CD4-positive, alpha-beta memory T cell (primary cell): Measurements from ENCODE around the gene PRUNE2. TPM values are rescaled to one million over a fixed set of nuclear protein-coding genes. Genes with fewer than 3 reads are reported as not detected.

Source experiments
- CTCF ChIA-PET: fragments of 350-600 bp; sonication (Branson Sonifier 250); formaldehyde crosslinking; loops from one replicate; lab custom pipeline; 2021; ENCODE audit warnings: inconsistent platforms; ENCODE audit not compliant: partially characterized antibody; lab: Charles Lee
- POLR2A ChIA-PET: fragments of 350-600 bp; sonication (Branson Sonifier 250); formaldehyde crosslinking; loops from one replicate; lab custom pipeline; 2021; ENCODE audit not compliant: partially characterized antibody; lab: Charles Lee
- DNase-seq, 5 donors: peaks; one replicate each; pipeline versions ENCODE4 v3.0.0 to v3.0.0-alpha.2; 2020 to 2022; ENCODE audit warnings: mixed read lengths in 1 of 5
- H3K27ac ChIP-seq: one replicate; pipeline ENCODE4 v1.7.0; 2013; ENCODE audit warnings: low read depth, low read length
- H3K27me3 ChIP-seq: 2 replicates; pipeline ENCODE4 v1.7.0; 2013; ENCODE audit warnings: mild to moderate bottlenecking, low read length, moderate library complexity; ENCODE audit not compliant: insufficient read depth
- H3K36me3 ChIP-seq: 2 replicates; pipeline ENCODE4 v1.7.0; 2013; ENCODE audit warnings: mild to moderate bottlenecking, low read length, moderate library complexity; ENCODE audit not compliant: insufficient read depth
- H3K4me1 ChIP-seq: 2 replicates; pipeline ENCODE4 v1.7.0; 2013; ENCODE audit warnings: mild to moderate bottlenecking, low read length, moderate library complexity; ENCODE audit not compliant: insufficient read depth
- H3K4me3 ChIP-seq, 2 donors: one replicate each; pipeline ENCODE4 v1.7.0; 2013; ENCODE audit warnings: low read length in 2 of 2, mild to moderate bottlenecking in 1 of 2
- H3K9me3 ChIP-seq, 2 donors: one replicate each; pipeline ENCODE4 v1.7.0; 2013; ENCODE audit warnings: low read length in 2 of 2, control low read depth in 1 of 2; ENCODE audit not compliant: control insufficient read depth in 1 of 2
- H3K27ac Mint-ChIP-seq, 7 donors: one replicate each; pipeline ENCODE4 v1.8.0; 2020 to 2021; ENCODE audit warnings: mixed read lengths in 7 of 7, mild to moderate bottlenecking in 6 of 7, inconsistent platforms in 3 of 7, moderate library complexity in 3 of 7
- H3K27me3 Mint-ChIP-seq, 2 donors: one replicate each; pipeline ENCODE4 v1.8.0; 2020 to 2021; ENCODE audit warnings: mixed read lengths in 2 of 2
- H3K36me3 Mint-ChIP-seq, 2 donors: one replicate each; pipeline ENCODE4 v1.8.0; 2020 to 2021; ENCODE audit warnings: mixed read lengths in 2 of 2, inconsistent platforms in 1 of 2, mild to moderate bottlenecking in 1 of 2
- H3K4me1 Mint-ChIP-seq, 4 donors: one replicate each; pipeline ENCODE4 v1.8.0; 2020 to 2021; ENCODE audit warnings: mixed read lengths in 4 of 4, mild to moderate bottlenecking in 1 of 4
- H3K4me3 Mint-ChIP-seq, 8 donors: one replicate each; pipeline ENCODE4 v1.8.0; 2020 to 2021; ENCODE audit warnings: mixed read lengths in 8 of 8, mild to moderate bottlenecking in 7 of 8, moderate library complexity in 6 of 8, inconsistent platforms in 3 of 8
- H3K9me3 Mint-ChIP-seq, 8 donors: one replicate each; pipeline ENCODE4 v1.8.0; 2020 to 2021; ENCODE audit warnings: mixed read lengths in 8 of 8, mild to moderate bottlenecking in 5 of 8, inconsistent platforms in 3 of 8, moderate library complexity in 1 of 8
- intact Hi-C: fragments of 100-400 bp; cut with micrococcal nuclease; formaldehyde crosslinking; loops from one replicate; pipeline ENCODE4 v1.15.1; 2023
- polyA plus RNA-seq, 2 donors: library from polyadenylated mRNA; unstranded; fragments of 300-500 nt; fragmentation: Illumina TruSeq; gene quantifications; one replicate each; pipeline ENCODE4 v1.2.3, GENCODE V29; 2021
- total RNA-seq, 2 experiments: library from RNA; stranded (reverse); gene quantifications; one replicate each; pipeline ENCODE4 v1.2.3, GENCODE V29; 2021

The PRUNE2 gene
- total and polyA plus RNA-seq, 4 experiments from 2014 or later, result 0.22 to 0.42 TPM; not detected in 2

DNA sequence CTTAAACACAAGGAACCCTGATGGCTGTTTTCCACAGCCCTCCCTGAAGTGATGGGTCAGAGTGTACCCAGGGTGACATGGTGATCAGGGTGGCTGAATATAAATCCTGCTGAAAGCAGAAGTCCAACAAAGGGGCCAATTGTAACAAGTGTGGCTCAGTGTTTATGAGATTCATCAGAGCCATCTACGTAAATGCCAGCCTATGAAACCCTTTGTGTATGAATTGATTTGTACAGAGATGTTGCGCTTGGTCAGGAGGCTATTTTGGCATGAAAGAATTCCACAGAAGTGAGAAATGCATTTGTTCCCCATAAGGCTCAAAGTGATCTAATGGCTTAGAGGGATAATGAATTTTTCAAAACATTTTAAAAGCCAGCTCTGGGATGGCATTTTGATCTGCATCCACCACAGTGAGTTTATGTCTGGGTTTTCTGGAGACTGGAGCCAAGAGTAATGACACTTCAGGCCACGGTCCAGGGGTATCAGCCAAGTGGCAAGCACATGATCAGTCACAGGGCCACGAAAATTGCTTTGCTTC lies 12.4 kb downstream of the PRUNE2 start:
- Mint-ChIP-seq H3K4me3 (no peak overlapping the region), H3K4me1 (no peaks in the 10 kb centered on the region), H3K36me3 (no peaks in the 10 kb centered on the region), H3K27me3 (peaks cover 4 to 7% of the 10 kb centered on the region in 2 donors), H3K27ac (no peak overlapping the region), H3K9me3 (no peaks in the 10 kb centered on the region)
- H3K4me1 ChIP-seq, result no peaks in the 10 kb centered on the region
- no peaks in the 10 kb centered on the region for H3K9me3 ChIP-seq
- no peaks in the 10 kb centered on the region for H3K27me3 ChIP-seq
- POLR2A ChIA-PET, result no interaction called here
- intact Hi-C loops, result no loop called here
- CTCF ChIA-PET, result no interaction called here
- H3K36me3 ChIP-seq, result no peaks in the 10 kb centered on the region
- no peak overlapping the region for H3K27ac ChIP-seq
- H3K4me3 ChIP-seq, result no peak overlapping the region
- no peak for DNase-seq

DNA sequence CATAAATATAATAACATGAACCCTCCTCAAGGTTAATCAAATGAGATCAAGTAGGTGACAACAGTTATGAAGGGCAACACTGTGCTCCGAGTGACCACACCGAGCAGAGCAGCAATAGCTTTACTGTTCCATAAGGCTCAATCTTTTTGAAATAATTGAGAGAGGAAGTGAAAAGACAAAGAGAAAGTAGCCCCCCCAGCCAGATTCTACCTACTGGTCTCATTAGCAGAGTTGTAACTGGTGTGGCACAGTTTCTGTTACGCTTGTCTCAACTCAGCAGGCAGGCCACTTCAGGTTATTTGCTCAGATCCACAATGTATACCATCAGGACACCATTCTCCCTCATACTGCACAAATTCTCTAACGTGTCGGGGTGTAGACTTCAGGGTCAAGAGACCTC lies 14.0 kb downstream of the PRUNE2 start:
- intact Hi-C loops, result no loop called here
- no peaks in the 10 kb centered on the region for H3K4me1 Mint-ChIP-seq
- no peaks in the 10 kb centered on the region for H3K27me3 ChIP-seq
- no peaks in the 10 kb centered on the region for H3K9me3 ChIP-seq
- H3K27ac Mint-ChIP-seq, result no peak overlapping the region
- H3K36me3 ChIP-seq, result no peaks in the 10 kb centered on the region
- H3K4me1 ChIP-seq, result no peaks in the 10 kb centered on the region
- no peak overlapping the region for H3K4me3 ChIP-seq
- POLR2A ChIA-PET, result no interaction called here
- CTCF ChIA-PET, result no interaction called here
- H3K9me3 Mint-ChIP-seq, result no peaks in the 10 kb centered on the region
- peaks cover 6 to 8% of the 10 kb centered on the region in 2 donors for H3K27me3 Mint-ChIP-seq
- H3K27ac ChIP-seq, result no peak overlapping the region
- H3K36me3 Mint-ChIP-seq, result no peaks in the 10 kb centered on the region
- H3K4me3 Mint-ChIP-seq, result no peak overlapping the region
- DNase-seq, result no peak

DNA sequence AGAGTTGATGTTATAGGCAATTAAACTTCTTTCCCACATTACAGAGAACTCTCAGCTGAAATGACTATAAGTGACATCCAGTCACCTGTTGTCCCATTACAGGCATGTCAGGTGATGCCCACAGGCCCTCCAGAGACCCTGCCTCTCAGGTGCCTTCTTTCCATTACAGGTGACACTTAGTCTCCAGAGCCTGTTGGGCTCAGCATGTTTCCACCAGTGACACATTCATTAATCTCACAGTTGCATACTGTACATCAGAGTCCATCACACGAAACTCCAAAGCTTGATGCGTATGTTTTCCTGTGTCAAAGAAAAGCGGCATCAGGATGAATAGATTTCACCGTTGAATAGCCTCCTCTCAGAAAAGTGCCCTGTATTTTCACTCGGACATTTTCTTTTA lies 14.6 kb downstream of the PRUNE2 start:
- CTCF ChIA-PET, result no interaction called here
- intact Hi-C loops, result no loop called here

DNA sequence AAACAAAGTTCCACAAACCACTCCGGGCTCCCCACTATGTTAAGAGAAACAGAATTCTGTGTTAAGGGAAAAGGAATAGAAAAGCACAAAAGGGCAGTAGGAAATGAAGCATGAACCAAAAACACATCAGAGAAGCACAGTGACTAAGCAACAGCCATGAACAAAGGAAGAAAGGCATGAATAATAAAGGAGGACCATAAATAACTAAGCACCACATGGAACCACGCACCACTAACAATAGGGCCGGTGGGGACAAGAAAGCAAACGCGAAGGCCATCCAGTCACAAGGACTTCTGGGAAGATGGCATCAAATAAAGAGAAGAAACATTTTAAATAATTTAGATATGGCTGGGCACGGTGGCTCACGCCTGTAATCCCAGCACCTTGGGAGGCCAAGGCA lies 18.0 kb downstream of the PRUNE2 start:
- H3K27ac ChIP-seq, result no peak overlapping the region
- no peaks in the 10 kb centered on the region for H3K36me3 ChIP-seq
- Mint-ChIP-seq H3K36me3 (no peaks in the 10 kb centered on the region), H3K4me3 (no peak overlapping the region), H3K4me1 (no peaks in the 10 kb centered on the region), H3K27ac (no peak overlapping the region), H3K27me3 (peaks cover 3 to 6% of the 10 kb centered on the region in 2 donors), H3K9me3 (peaks cover 0 to 2% (median 0%) of the 10 kb centered on the region in 8 donors)
- CTCF ChIA-PET, result no interaction called here
- DNase-seq, result no peak
- intact Hi-C loops, result no loop called here
- H3K27me3 ChIP-seq, result no peaks in the 10 kb centered on the region
- H3K4me3 ChIP-seq, result no peak overlapping the region
- H3K9me3 ChIP-seq, result no peaks in the 10 kb centered on the region
- H3K4me1 ChIP-seq, result no peaks in the 10 kb centered on the region
- POLR2A ChIA-PET, result no interaction called here

More for the DNA sequence above, 14.6 kb downstream of the PRUNE2 start:
- Mint-ChIP-seq H3K27me3 (peaks cover 6 to 8% of the 10 kb centered on the region in 2 donors), H3K4me3 (no peak overlapping the region), H3K4me1 (no peaks in the 10 kb centered on the region), H3K9me3 (peaks cover 0 to 2% (median 0%) of the 10 kb centered on the region in 8 donors), H3K36me3 (no peaks in the 10 kb centered on the region), H3K27ac (no peak overlapping the region)
- Histone ChIP-seq H3K36me3 (no peaks in the 10 kb centered on the region), H3K4me3 (no peak overlapping the region), H3K4me1 (no peaks in the 10 kb centered on the region), H3K9me3 (no peaks in the 10 kb centered on the region), H3K27me3 (no peaks in the 10 kb centered on the region), H3K27ac (no peak overlapping the region)
- POLR2A ChIA-PET, result no interaction called here
- DNase-seq, result no peak

DNA sequence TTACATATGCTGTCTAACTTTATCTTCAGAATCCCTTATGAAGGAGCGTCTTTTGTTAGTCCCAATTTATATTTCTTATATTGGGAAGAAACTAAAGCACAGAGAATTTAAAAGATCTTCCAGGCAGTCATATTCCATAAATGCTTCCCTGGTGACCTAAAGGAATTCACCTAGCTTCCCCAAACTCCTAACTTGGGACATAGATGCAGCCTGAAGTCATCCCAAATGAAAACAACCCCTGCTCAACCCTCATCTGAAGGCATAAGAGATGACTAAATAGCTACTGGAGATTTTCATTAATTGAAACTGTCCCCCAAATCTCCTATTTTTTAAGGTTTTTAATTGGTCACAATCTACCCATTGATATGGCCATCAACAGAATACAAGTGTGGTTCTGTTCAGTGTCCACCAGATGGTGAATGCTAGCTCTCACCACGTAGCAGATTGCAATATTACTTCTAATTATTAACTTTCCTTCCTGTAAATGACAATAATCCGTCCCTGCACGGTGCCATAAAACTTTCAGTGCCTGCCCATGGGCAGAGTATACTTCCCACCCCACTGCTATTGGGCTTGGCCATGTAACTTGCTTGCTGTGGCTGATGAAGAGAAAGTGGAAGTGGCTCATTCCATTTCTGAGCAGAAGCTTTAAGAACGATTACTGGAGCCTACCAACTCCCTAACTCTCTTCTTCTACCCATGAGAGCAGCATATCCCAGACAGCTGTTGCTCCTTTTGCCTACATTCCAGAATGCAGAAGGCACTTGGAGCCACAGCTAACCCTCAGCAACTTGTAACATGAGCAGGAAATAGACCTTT lies 18.7 kb downstream of the PRUNE2 start:
- Mint-ChIP-seq H3K4me1 (no peaks in the 10 kb centered on the region), H3K27me3 (peaks cover 3 to 6% of the 10 kb centered on the region in 2 donors), H3K9me3 (peaks cover 0 to 2% (median 0%) of the 10 kb centered on the region in 8 donors), H3K27ac (no peak overlapping the region), H3K36me3 (no peaks in the 10 kb centered on the region), H3K4me3 (no peak overlapping the region)
- ChIA-PET CTCF (no interaction called here), POLR2A (no interaction called here)
- no peak for DNase-seq
- H3K4me1 ChIP-seq, result no peaks in the 10 kb centered on the region
- no peak overlapping the region for H3K4me3 ChIP-seq
- no peaks in the 10 kb centered on the region for H3K36me3 ChIP-seq
- H3K27me3 ChIP-seq, result no peaks in the 10 kb centered on the region
- intact Hi-C loops, result no loop called here
- H3K27ac ChIP-seq, result no peak overlapping the region
- no peaks in the 10 kb centered on the region for H3K9me3 ChIP-seq

DNA sequence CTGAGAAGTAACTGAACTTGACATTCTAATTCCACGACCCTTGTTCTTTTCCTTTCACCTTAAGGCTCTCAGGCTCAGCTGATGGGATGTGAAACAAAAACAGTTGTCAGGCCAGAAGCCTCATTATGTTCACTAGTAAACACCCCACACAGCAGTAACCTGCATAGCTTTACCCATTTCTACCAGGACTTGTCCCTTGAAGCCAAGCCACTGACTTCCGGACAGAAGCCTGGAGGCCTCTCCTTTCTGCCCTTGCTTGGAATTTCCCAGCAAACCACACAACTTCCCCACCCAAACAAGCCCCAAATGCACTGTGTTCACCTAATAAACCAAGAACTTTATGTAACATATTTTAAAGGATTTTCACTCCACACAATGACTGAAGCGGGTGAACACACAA lies 19.6 kb downstream of the PRUNE2 start:
- H3K27me3 Mint-ChIP-seq, result peaks cover 3 to 6% of the 10 kb centered on the region in 2 donors
- Histone ChIP-seq H3K4me1 (no peaks in the 10 kb centered on the region), H3K27me3 (no peaks in the 10 kb centered on the region), H3K36me3 (no peaks in the 10 kb centered on the region), H3K27ac (no peak overlapping the region), H3K4me3 (no peak overlapping the region), H3K9me3 (no peaks in the 10 kb centered on the region)
- peaks cover 0 to 2% (median 0%) of the 10 kb centered on the region in 8 donors for H3K9me3 Mint-ChIP-seq
- no peaks in the 10 kb centered on the region for H3K36me3 Mint-ChIP-seq
- intact Hi-C loops, result no loop called here
- no peak for DNase-seq
- CTCF ChIA-PET, result no interaction called here
- POLR2A ChIA-PET, result no interaction called here
- no peak overlapping the region for H3K27ac Mint-ChIP-seq
- no peaks in the 10 kb centered on the region for H3K4me1 Mint-ChIP-seq
- no peak overlapping the region for H3K4me3 Mint-ChIP-seq

DNA sequence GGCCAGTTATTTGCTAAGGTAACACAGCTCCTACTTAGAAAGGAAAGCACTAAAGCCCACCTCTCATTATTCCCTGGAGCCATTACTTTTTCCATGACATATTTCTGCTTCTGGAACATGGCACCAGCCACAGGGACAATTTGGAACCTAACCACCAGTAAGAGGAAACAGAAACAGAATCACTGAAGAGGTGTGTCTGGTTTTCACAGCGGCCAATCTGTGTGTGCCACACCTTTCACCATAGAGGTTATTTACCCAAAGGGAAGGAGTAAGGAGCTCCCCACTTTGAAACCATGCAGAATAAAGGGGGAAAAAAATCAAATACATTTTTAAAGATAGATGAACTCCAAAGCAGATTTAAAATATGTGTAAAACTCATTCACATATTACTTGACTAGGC lies 21.1 kb downstream of the PRUNE2 start:
- H3K9me3 Mint-ChIP-seq, result peaks cover 0 to 2% (median 0%) of the 10 kb centered on the region in 8 donors
- H3K9me3 ChIP-seq, result no peaks in the 10 kb centered on the region
- CTCF ChIA-PET, result no interaction called here
- POLR2A ChIA-PET, result no interaction called here
- intact Hi-C loops, result no loop called here
- H3K27me3 ChIP-seq, result no peaks in the 10 kb centered on the region
- H3K36me3 Mint-ChIP-seq, result no peaks in the 10 kb centered on the region
- H3K36me3 ChIP-seq, result no peaks in the 10 kb centered on the region
- no peak for DNase-seq
- H3K4me3 ChIP-seq, result no peak overlapping the region
- H3K27me3 Mint-ChIP-seq, result peaks cover 3 to 6% of the 10 kb centered on the region in 2 donors
- H3K4me3 Mint-ChIP-seq, result no peak overlapping the region
- H3K4me1 Mint-ChIP-seq, result no peaks in the 10 kb centered on the region
- H3K4me1 ChIP-seq, result no peaks in the 10 kb centered on the region
- H3K27ac Mint-ChIP-seq, result no peak overlapping the region
- H3K27ac ChIP-seq, result no peak overlapping the region
